GM18507 (cell line): ENCODE measurements around the gene VEGFD.
A peak's percentile ranks its signal among the peaks of the same experiment; 100 is the strongest.

Source experiments
- DNase-seq: peaks from one replicate; pipeline ENCODE4 v3.0.0; 2011; ENCODE audit warnings: low read depth; ENCODE audit not compliant: insufficient read length; ENCODE audit errors: extremely low spot score
- FAIRE-seq: peaks from 2 replicates; lab custom pipeline; 2011; peaks lifted over from hg19 to GRCh38; lab: Jason Lieb, UNC

VEGFD gene

GRCh38 chrX:15366506-15367352 is 17.5 kb downstream of the VEGFD start:
- DNase-seq (no peak), FAIRE-seq (no peak)

GRCh38 chrX:15359701-15360100 is 24.5 kb downstream of the VEGFD start:
- no peak for DNase-seq
- FAIRE-seq: no peak

- no peak for FAIRE-seq
- DNase-seq: no peak
These were observed 25.7 kb downstream of the VEGFD start for GRCh38 chrX:15358533-15358932.

- no peak for FAIRE-seq
- DNase-seq: no peak
These were observed 27.8 kb downstream of the VEGFD start for GRCh38 chrX:15356444-15356843.

DNA sequence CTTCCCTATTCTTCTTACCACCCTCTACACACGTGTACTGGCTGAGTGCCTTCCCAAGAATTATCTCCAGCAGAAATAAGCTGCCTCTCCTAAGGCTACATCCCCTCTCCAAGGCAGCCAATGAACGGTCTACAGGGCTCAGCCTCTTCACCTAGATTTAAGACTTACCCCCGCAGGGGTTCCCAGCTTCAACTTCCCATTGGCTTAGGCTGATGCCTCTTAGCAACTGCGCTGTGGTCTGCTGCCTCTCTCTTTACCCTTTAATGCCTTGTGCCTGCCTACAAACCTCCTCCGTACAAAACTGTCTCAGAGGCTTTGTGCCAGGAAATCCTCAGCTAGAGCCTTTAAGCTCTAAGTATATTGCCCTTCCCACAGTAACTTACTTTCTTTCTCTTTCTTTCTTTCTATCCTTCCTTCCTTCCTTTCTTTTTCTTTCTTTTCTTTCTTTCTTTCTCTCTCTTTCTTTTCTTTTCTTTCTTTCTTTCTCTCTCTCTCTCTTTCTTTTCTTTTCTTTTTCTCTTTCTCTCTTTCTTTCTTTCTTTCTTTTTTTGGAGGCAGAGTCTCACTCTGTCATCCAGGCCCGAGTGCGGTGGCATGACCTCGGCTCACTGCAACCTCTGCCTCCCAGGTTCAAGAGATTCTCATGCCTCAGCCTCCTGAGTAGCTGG is 33.8 kb downstream of the VEGFD start:
- peak; percentile 5 for FAIRE-seq
- no peak for DNase-seq

DNA sequence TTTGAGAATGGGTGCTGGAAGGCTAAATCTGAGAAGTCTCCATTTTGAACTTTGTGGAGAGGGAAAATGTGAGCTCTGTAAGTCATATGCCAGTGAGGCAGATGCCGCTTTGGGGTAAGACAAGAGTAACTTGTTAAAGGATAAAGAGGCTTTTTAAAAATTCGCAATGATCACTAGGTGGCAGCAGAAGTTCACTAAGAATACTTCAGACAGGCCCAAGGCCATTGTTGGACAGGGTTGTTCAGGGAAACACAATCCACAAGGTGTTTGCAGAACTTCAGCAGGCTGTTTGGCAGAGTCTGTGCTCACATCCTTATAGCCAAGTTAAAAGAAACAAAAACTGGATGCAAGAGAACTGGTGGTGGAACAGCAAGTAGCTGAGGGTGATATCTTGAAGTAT is 35.2 kb downstream of the VEGFD start:
- FAIRE-seq: peak; percentile 84
- no peak for DNase-seq

- DNase-seq (no peak), FAIRE-seq (no peak)
These were observed 38.2 kb downstream of the VEGFD start for GRCh38 chrX:15345976-15346375.

DNA sequence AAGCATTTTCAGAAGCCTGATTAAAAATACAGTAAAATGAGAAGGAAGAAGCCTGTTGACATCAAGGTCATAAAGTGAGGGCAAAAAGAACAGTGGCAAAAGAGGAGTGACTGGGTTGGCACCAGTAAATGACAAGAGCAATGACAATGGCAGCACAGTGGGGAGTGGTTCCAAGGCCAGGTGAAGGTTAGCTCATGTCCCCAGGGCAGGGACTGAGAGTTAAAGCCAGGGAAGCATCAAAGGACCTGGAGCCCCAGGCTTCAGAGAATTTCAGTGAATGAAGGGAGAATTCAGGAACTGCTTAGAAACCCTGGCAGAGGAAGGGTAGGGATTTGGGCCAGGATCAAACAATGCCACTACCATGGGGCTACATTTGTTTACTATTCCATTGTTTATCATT is 40.1 kb downstream of the VEGFD start:
- FAIRE-seq (no peak), DNase-seq (no peak)

DNA sequence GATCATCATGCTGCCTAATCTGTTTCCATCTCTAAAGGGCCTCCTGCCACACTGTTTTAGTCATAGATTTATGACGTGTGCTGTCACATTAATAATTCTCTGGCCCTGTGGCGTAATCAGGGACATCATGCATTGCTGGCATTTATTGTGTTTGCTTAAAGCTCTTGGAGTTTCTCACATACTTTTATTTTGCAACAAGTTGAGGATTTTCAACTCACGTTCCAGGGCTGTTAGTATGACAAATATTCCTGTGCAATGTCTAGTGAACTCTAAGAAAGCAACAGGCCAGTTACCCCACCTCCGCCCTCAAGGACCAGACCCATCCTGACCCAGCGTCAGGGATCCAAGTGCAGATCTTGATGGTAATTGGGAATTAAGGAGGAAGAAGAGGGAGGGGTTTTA is 41.1 kb downstream of the VEGFD start:
- FAIRE-seq (no peak), DNase-seq (no peak)

DNA sequence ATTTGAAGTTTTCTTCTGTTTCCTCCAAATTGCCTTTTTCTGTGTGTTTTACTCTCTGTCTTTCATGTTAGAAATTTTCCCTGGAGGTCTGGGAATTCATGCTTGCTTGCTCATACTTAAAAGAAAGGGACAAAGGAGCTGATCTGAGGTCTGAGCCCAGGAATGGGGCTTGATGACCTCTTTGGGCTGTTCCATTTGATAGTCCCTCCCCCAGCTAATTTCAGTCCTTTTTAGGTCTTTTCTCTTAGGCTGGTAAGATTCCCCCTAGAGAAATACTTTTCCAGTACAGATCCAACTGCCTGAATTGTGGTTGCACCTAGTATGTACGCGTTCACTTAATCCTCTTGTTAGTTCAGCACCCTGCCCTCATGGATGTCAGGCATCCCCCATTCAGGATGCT is 43.3 kb downstream of the VEGFD start:
- no peak for DNase-seq
- no peak for FAIRE-seq

DNA sequence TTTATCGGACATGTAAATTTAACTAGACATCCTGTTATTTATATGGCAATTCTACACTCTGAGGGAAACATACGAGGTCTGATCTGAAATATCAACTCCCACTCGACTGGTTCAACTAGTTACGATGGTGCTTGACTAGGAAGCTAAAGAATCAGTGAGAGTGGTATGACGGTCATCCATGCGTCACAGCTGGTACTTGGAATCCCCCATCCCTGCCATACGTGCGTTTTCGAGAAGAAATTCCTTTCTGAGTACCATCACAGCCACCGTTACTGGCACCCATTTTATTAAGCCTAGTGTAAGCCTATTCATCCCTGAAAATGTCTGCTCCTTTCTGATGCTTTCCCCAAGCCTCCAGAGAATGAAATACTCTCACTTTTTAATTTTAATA is 48.2 kb downstream of the VEGFD start:
- DNase-seq (no peak), FAIRE-seq (no peak)

GRCh38 chrX:15335135-15336022 is 48.8 kb downstream of the VEGFD start, which contains the start of gene PIGA:
Gene PIGA (minus strand): TSS chrX:15335523. CDS start chrX:15331930, 3,593 bp downstream.
- FAIRE-seq (peak; percentile 100), DNase-seq (peak; percentile 69)

DNA sequence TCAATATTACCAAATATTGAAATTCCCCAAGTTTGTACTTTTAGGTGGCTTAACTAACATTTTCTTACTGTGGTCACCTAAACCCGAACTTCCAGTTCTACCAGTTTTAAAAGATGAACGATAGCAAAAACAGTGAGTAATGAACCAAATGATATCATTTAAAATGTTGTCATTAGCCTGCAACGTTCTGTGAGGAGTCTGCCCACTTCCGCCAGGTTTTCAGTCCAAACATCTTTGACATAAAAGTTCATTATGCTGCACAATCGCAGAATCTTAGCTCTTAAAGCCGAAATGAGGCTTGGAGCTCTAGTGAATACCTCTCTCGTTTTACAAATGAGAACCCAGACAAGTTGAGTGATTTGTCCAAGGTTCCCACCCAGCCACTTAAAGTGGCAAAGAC is 49.7 kb downstream of the VEGFD start:
- DNase-seq: no peak
- peak; percentile 48 for FAIRE-seq

DNA sequence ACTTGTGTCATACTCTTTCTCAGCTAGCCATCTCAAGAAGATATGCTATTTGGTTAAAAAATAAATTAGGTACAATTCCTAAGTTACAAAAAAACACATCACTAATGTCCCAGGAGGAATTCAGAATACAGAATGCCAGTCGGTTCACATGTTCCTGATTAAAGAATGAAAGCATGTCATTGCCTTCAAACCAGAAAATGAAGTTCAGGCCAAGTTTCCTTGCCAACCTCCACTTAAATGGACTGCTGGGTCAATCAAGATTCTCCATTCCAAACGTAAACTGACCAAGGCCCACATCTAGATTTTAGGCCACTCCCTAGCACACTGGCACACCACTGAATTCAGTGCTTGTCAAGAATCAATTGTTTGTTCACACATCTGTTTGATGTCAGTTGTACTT is 55.4 kb downstream of the VEGFD start:
- no peak for FAIRE-seq

DNA sequence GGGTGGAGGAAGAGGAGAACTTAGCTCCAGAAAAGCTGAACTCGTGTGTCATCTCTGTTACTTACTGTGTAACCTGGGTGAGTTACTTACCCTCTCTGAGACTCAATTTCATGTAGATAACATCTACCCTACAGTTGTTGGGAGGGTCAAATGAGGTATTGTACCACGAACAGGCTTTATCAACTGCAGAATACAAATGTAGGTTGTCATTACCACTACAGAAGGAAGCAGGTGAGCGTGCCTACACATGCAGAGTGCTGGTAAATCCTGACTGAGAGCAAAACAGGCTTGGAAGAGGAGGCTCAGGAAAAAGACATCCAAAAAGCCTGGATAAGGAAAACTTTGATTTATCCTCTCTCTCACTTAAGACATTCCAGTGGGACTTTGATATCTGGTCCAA is 56.1 kb downstream of the VEGFD start:
- DNase-seq (no peak), FAIRE-seq (no peak)

More for the DNA sequence above, 55.4 kb downstream of the VEGFD start:
- DNase-seq: no peak

- no peak for FAIRE-seq
- no peak for DNase-seq
These were observed 61.7 kb downstream of the VEGFD start for GRCh38 chrX:15322472-15322871.

DNA sequence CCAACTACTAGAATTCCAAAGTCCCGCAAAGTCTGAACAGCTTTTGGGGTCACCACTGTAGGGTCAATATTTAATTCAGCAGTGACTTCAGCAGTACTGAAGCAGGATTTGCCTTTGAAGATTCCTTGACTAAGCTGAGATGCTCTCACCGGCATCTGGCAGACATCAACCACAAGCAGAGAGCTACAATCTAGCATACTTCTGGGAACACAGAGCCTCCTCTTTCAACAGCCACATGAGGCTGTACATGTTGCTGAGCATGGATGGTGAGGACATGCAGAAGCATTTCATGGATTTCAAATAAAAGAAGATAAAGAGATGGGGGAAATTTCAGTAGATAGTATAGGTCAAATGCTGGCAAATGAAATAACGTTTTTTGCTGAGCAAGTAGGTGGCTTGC is 62.1 kb downstream of the VEGFD start:
- FAIRE-seq (no peak), DNase-seq (no peak)

DNA sequence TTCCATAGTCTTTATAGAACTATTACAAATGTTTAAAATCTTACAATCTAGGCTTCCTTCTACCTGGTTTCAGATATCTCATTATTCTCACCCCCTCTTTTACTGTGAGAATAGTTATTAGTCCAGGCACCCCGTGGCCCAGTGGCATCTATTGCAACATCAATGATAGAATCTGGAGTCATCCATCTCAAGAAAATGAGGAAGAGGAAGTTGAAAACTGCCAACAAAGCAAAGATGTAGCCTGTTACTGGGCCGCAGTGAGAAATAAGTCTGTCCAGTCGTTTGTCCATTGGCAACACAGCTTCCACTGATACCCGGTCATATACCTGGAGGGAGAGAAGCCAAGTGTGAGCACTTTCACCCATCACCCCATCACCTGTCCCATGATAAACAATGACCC is 62.8 kb downstream of the VEGFD start:
- no peak for DNase-seq
- peak; percentile 44 for FAIRE-seq

DNA sequence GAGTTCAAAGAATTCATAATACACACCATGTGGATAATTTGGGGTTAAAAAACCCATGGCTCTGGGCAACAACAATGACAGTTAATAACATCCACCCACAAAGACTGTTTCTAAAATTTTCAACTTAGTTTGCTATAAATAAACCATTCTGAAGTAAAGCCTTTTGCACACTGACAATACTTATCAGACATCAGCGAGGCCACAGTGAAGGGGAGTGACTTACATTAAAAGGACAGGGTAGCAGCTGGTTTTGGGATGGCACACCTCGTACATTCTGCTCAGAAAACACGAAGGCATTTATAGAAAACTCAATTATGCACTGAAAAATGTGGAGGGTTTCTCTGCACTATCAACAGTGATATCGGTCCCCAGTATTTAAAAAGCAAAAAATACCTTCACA is 63.9 kb downstream of the VEGFD start:
- no peak for DNase-seq
- no peak for FAIRE-seq

DNA sequence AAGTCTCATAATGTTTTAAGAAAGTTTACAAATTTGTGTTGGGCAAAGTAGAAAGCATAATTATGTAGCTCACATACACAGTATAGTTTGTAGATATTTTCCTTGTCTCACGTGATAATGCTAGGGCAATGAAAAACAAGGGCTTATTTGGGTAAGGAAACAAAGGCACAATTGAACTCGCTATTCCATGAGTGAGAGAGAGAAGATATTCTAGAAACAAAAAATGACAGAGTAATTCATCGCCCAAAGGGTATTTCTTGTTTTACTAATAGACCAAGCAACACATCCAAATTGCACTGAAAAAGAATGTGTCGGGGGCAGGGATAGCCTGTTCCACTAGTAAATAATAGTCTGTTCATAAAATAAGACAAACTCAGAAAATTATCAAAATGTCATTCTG is 65.1 kb downstream of the VEGFD start:
- DNase-seq (no peak), FAIRE-seq (no peak)
